K562 (cell line): ENCODE data around the gene PRKCQ. TPM values are rescaled to one million over a fixed set of nuclear protein-coding genes. Genes with fewer than 3 reads are reported as not detected.

Source experiments
- ARID1B ChIP-seq: fragments of 450-650 bp; IDR thresholded peaks from 2 replicates; pipeline ENCODE4 v1.6.1; 2016; ENCODE audit warnings: antibody characterized with exemption, mild to moderate bottlenecking, inconsistent platforms
- BDP1 ChIP-seq: IDR thresholded peaks from 3 replicates; pipeline ENCODE4 v1.6.1; 2011; ENCODE audit not compliant: insufficient read length, insufficient read depth
- BRF1 ChIP-seq: IDR thresholded peaks from 3 replicates; pipeline ENCODE4 v1.6.1; 2011; ENCODE audit warnings: borderline replicate concordance, mild to moderate bottlenecking; ENCODE audit not compliant: insufficient read length; ENCODE audit errors: extremely low read depth
- CHD2 ChIP-seq: IDR thresholded peaks from 2 replicates; pipeline ENCODE4 v1.6.1; 2011; ENCODE audit warnings: low read depth, low read length
- HDAC8 ChIP-seq: fragments of 450-650 bp; IDR thresholded peaks from 2 replicates; pipeline ENCODE4 v1.6.1; 2016; ENCODE audit warnings: mild to moderate bottlenecking, missing genetic modification characterization, moderate library complexity, missing compliant biosample characterization
- TSHZ1 ChIP-seq: fragments of 250-450 bp; sonication (Bioruptor Pico); IDR thresholded peaks from 2 replicates; pipeline ENCODE4 v1.4.0; 2020; ENCODE audit warnings: mild to moderate bottlenecking, moderate library complexity
- ZKSCAN8 ChIP-seq: fragments of 200-800 bp; sonication (Bioruptor generic); IDR thresholded peaks from 2 replicates; pipeline ENCODE4 v1.6.1; 2016; ENCODE audit warnings: missing genetic modification characterization, missing compliant biosample characterization
- polyA plus RNA-seq, 8 experiments: library from polyadenylated mRNA; depleted of rRNA in 4 of 8; stranded (reverse) in 5 of 8; unstranded in 3 of 8; fragments of >200 nt; fragmentation: Nextera tagmentation in 2 of 8; fragmentation: Illumina TruSeq in 1 of 8; extraction: Ambion mirVana in 2 of 8; extraction: Trizol in 1 of 8; gene quantifications; 2 replicates each; pipeline versions ENCODE4 v1.2.1 to v1.2.3, GENCODE V29; 2011 to 2014; ENCODE audit warnings: inconsistent platforms in 1 of 8, missing spikeins in 1 of 8
- total RNA-seq, 7 experiments: library from RNA; depleted of rRNA in 6 of 7; stranded (reverse); fragments of >200 nt in 6 of 7; fragmentation: Illumina TruSeq in 2 of 7; extraction: Trizol in 2 of 7; gene quantifications; 2 replicates each; pipeline versions ENCODE4 v1.2.1 to v1.2.3, GENCODE V29; 2011 to 2021; ENCODE audit warnings: low replicate concordance in 1 of 7
- TF ChIP-seq, protein P1 (sequence below): sonication (generic); formaldehyde crosslinking; IDR thresholded peaks from 2 replicates; pipeline ENCODE4 v1.8.0; 2022; ENCODE audit warnings: mild to moderate bottlenecking, missing genetic modification reagents

PRKCQ gene
- total and polyA plus RNA-seq, 9 of the 15 experiments (the other 6 are each of a cell fraction or from before 2014, with no cell fraction given): 4.4 to 23.3 (median 14.6) TPM

DNA sequence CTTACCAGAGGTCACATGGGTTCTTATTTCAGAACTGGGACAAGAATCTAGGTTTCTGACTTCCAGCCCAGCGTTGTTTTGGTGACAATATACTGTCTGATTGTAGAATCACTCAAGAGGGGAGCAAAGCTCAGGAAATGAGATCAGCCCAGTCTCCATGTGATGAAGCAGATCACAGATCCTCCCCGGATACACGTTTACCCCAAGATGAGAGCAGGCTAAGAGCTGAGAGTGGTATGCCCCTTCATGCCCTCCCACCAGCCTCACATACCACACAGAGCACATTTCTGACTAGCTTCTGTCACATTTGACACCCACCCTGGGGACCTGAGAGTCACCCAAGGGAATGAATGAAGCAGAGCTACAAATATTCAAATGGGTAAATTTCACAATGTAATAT is 27.1 kb upstream of the PRKCQ start (continued):
- no peak for TF ChIP-seq TSHZ1
- TF ChIP-seq BDP1: no peak
- TF ChIP-seq ZKSCAN8 (CRISPR knock-in tag): no peak
- TF ChIP-seq CHD2: no peak
- no peak for TF ChIP-seq BRF1
- TF ChIP-seq ARID1B: no peak
- no peak for TF ChIP-seq HDAC8 (tag)
- TF ChIP-seq, protein P1, sequence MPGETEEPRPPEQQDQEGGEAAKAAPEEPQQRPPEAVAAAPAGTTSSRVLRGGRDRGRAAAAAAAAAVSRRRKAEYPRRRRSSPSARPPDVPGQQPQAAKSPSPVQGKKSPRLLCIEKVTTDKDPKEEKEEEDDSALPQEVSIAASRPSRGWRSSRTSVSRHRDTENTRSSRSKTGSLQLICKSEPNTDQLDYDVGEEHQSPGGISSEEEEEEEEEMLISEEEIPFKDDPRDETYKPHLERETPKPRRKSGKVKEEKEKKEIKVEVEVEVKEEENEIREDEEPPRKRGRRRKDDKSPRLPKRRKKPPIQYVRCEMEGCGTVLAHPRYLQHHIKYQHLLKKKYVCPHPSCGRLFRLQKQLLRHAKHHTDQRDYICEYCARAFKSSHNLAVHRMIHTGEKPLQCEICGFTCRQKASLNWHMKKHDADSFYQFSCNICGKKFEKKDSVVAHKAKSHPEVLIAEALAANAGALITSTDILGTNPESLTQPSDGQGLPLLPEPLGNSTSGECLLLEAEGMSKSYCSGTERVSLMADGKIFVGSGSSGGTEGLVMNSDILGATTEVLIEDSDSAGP (CRISPR knock-in tag): no peak
